AG10803 (cell line): Measurements from ENCODE around the gene TNFAIP3.
A peak's percentile ranks its signal among the peaks of the same experiment; 100 is the strongest.

Experiments used
- DNase-seq: peaks from one replicate; pipeline ENCODE4 v3.0.0; 2010; ENCODE audit warnings: low read depth
- H3K4me3 ChIP-seq: 2 replicates; pipeline ENCODE4 v1.5.1; 2011; ENCODE audit warnings: mild to moderate bottlenecking, low read length, control low read depth
- CTCF ChIP-seq: conservative IDR thresholded peaks from 2 replicates; pipeline ENCODE4 v1.5.1; 2011; ENCODE audit warnings: mild to moderate bottlenecking, low read length, control low read depth, inconsistent platforms

TNFAIP3 gene

GRCh38 chr6:137867685-137868509, 838 bp downstream of the TNFAIP3 start:
- DNase-seq = peak; percentile 28

GRCh38 chr6:137868721-137869548, 1.9 kb downstream of the TNFAIP3 start:
- H3K4me3 ChIP-seq = peak overlapping the region; percentile 11; the same call in 1 of the 2 replicates
- TF ChIP-seq CTCF = no peak
- DNase-seq = no peak

More at GRCh38 chr6:137867685-137868509, 838 bp downstream of the TNFAIP3 start:
- TF ChIP-seq CTCF = no peak
- H3K4me3 ChIP-seq = peak overlapping the region; percentile 78

- TF ChIP-seq CTCF = no peak
- DNase-seq = no peak
- H3K4me3 ChIP-seq = no peak overlapping the region
Measured at GRCh38 chr6:137869549-137870307, 2.7 kb downstream of the TNFAIP3 start.

GRCh38 chr6:137870308-137870644, 3.2 kb downstream of the TNFAIP3 start:
- no peak for TF ChIP-seq CTCF
- H3K4me3 ChIP-seq = no peak overlapping the region
- DNase-seq = no peak

- peak; percentile 20; the same call in 1 of the 2 replicates for TF ChIP-seq CTCF
- no peak for DNase-seq
- H3K4me3 ChIP-seq = no peak overlapping the region
Measured at GRCh38 chr6:137870744-137871247, 3.7 kb downstream of the TNFAIP3 start.

- no peak overlapping the region for H3K4me3 ChIP-seq
- no peak for TF ChIP-seq CTCF
- no peak for DNase-seq
Measured at GRCh38 chr6:137871291-137871690, 4.2 kb downstream of the TNFAIP3 start.
